Effector CD8-positive, alpha-beta T cell (primary cell): ENCODE results near the gene ITPRIP.

Source experiments
- DNase-seq: peaks from one replicate; lab custom pipeline; 2025; lab: John Stamatoyannopoulos, UW

Gene ITPRIP

DNA sequence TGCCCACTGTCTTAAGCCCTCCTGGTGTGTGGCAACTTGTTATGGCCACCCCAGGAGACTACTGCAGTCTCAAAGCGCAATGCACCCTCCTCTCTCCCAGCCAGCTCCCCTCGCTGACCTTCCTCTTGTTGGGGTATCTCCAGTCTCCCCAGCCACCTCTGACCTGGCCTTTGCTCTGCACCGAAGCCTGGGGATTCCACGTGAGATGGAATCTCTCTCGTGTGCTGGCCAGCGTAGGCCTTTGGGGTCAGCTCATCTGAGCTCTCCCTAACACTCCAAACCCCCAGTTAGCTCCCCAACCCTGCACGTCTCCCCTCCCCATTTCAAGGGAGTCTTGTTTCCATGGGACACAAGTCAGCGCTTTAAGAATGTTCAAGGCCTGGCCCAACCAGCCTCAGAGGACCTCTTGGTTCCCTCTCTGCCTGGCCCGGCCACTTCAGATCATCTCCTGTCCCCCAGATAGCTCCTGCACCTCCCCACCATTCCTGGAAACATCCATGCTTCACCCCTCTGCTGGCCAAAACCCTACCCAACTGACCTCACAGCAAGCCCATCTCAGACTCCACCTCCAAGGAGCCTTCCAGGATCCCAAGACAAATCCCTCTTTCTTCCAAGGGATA is 11.2 kb downstream of the ITPRIP start:
- no peak for DNase-seq

- no peak for DNase-seq
Observed at GRCh38 chr10:104325436-104326435, 12.5 kb downstream of the ITPRIP start.

DNA sequence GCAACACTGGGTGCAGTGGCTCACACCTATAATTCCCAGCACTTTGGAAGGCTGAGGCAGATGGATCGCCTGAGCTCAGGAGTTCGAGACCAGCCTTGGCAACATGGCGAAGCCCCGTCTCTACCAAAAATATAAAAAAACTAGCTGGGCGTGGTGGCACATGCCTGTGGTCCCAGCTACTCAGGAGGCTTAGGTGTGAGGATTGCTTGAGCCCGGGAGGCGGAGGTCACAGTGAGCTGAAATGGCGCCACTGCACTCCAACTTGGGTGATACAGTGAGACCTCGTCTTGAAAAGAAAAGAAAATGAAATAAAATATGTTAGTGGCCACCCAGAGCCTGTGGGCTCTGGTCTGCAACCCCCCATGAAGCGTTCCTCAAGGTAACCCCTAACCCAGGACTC is 13.3 kb downstream of the ITPRIP start:
- DNase-seq: no peak

GRCh38 chr10:104324221-104324686 is 14.0 kb downstream of the ITPRIP start:
- DNase-seq: no peak

DNA sequence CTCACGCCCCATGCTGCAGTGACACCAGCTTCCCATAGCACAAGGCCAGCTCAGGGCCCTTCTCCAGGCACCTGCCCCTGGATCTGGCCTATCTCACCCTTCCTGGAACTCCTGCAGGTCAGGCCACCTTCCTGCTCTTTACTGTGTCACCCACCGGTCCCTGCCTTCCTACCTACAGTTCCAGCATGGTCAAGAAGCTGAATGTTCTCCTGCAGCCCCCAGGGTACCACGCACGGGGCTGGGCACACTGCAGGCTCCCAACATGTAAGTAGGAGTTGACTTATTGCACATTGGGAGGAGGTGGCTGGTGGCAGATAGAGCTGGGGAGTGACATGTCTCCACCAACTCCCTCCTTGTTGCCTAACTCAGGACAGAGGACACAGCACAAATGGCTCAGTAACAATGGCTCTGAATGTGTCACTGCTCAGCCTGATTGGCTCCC is 14.5 kb downstream of the ITPRIP start:
- no peak for DNase-seq

GRCh38 chr10:104323085-104323484 is 15.2 kb downstream of the ITPRIP start:
- no peak for DNase-seq

DNA sequence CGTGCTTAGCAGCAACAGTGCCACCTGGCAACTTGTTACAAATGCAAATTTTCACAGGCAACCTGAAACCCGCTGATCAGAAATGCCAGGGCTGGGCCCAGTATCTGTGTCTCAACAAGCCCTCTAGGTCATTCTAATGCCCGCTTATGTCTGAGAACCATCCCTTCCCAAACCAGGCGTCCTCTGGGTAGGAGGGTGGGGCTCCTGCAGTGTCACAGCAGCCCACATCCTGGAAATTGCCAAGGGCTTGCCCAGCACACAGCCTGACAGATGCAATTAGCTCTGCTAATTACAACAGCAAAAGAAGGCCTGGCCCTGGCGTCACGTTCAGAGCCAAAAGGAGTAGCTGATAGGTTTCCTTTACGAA is 15.9 kb downstream of the ITPRIP start:
- DNase-seq: no peak

- no peak for DNase-seq
Observed at GRCh38 chr10:104321725-104322415, 16.4 kb downstream of the ITPRIP start.

DNA sequence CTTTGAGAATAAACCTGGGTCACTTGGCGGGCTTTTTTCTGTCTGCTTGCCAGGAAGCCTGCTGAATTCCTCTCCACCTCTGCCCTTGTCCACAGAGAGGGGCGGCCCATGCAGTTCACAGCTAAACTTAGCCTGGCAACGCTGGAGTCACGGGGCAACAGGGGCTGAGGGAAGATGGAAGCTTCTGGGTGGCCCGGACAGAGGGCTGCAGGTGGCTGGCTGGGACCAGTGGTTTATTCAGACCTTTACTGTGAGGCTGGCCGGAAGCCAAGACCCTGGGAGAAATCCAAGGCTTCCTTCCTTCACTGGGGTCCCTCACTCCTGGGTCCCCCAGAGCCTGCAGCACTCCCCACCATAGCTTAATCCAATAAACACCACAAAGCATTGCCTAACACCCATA is 17.0 kb downstream of the ITPRIP start:
- DNase-seq: no peak

DNA sequence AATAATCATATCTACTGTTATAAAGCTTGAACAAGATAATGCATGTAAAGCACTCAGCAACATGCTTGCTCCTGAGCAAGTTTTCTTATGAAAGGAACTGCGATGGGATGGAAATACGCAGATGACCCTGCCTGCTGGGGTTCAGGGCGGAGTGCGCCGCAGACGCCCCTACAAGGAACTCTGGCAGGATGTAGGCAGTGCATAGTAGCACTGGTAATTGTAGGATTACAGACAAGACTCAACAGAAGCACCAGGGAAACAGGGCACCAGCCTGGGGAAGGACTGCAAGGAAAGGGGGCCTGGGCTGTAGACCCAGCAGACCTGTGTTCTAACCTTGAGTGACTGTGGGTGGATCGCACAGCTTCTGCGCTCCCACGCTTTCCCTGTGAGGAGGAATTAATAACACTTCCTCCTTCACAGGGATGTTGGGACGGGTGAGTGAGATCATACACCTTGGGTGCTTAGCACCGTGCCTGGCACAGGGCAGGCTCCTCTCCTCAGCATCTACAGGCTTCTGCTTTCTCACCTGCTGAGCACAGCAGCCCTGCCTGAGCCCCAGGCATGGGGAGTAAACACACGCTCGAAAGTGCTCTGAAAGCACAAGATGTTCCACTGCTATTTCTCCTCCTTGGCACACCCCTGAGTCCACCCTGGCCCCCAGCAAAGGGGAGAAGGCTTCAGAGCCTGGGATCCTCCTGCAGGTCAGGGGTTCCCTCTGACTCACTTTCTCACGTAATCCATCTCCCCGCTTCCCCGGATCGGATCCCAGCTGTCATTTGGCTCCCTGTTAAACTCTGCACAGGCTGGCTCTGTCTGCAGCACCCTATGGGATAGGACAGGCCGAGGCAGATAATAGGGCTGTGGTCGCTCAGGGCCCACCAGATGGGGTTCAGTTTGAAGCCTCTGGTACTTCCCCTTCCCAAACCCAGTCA is 19.2 kb downstream of the ITPRIP start:
- no peak for DNase-seq

DNA sequence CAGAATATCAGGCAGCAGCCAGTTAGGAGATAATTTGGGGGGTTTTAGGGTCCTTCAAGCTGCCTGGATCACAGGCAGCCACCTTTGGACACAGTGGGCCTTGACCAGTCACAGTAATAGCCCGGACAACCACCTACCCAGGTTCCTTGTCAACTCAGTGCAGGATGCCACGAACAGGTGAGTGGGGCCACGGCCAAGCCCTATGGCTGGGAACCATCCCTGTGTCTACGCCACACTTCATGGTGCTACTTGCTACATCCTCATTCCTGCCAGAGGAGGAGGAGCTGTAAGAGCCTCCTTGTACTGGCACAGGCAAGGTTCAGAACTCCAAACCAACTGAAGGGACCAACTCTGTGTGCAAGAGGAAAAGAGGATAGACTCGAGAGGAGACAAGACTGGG is 19.9 kb downstream of the ITPRIP start:
- no peak for DNase-seq

- DNase-seq: no peak
Observed at GRCh38 chr10:104317726-104318299, 20.5 kb downstream of the ITPRIP start.

- no peak for DNase-seq
Observed at GRCh38 chr10:104317269-104317710, 21.0 kb downstream of the ITPRIP start.

DNA sequence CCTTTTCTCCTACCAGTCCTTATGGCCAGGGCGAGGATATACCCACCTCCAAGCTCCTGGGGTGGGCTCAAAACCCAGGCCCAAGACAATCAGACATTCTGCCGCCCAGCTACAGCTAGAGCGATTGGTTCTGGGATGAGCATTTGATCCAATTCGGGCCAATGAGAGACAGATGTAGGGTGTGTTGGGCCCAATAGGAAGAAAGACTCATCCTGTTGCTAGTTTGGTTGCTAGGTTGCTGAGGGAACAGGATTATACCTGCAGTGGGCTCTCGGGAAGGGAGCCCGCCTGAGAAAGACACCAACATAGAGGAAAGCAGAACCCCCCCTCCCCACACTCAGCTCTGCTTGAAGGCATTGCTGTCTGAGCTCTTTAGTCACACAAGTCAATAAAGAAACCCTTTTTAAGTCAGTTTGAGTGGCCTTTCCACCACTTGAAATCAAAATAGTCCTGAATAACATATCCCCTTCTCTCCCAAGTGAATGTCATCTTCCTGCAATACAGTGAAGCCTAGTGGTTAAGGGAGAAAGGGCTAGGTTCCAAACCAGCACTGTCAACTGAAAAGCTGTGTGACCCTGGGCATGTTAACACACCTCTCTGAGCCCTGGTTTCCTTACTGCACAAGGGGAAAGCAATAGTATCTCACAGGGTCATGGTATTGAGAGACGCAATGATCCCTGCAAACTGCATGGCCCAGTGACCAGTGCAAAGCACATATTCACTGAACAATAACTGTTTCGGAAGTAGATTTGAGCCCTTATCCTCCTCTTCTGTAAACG is 21.8 kb downstream of the ITPRIP start:
- DNase-seq: no peak

- no peak for DNase-seq
Observed at GRCh38 chr10:104315486-104315921, 22.8 kb downstream of the ITPRIP start.

DNA sequence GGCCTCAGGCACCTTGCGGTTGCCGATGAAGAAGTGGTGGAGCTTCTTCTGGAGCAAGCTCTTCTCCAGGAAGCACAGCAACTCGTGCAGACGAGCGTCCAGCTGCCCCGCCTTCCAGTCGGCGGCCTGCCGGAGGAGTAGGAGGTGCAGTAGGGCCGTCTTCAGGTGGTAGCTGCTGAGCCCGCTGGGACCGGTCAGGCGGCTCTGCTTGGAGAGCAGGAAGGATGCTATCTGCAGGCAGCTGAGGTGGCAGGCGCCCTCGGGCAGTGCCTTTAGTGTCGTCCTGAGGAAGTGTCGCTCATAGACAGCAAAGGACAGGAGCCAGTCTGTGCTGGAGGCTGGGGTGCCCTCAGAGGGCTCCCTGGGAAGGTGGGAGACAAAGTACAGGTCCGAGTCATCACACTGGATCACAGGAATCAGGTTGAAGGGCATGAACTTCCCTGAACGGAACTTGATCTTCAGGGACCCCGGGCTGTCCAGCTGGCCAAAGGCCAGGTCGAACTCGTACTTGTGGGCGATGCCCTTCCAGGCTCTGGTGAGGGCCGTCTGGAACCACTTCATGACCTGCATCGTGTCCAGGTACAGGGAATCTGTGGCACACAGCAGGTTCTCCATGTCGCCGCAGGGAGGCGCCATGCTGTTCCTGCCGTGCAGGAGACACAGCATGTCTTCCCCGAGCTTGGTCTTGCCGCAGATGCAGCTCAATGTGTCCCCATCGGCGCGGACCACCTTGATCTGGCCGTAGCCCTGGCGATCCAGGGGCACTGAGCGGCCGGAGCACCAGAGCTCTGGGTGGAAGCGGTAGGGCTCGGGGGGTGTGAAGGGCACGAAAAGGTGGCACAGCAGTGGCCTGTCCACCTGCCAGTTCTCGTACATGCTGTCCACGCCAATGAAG is 23.4 kb downstream of the ITPRIP start:
- no peak for DNase-seq

DNA sequence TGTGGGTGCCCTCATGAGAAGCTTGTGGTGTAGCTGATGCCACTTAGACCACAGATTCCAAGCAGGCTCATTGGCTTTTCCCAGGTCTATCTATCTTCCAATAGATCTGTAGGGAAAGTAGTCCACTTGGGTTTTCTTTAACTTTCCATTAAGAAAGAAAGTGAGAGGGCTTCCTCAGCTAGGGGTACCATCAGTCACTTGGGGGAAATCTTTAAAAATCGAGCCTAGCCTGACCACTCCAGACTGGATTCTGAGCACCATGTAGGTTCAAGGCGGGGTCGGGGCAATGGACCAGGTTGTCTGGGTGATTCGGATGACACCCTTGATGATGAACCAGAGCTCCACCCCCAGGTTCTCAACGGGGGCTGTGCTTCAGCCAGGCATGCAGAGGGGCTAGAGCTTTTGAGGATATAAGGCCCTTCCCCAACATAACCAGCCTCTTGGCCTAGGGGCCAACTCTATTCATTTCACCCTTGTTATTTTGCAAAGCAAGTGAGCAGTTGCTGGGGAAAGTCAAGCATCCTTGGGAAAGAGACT is 27.0 kb downstream of the ITPRIP start:
- DNase-seq: no peak
